OCI-LY3 (cell line): ENCODE data around the gene LENG9.
A peak's percentile ranks its signal among the peaks of the same experiment; 100 is the strongest.

ENCODE experiments used
- H2AFZ ChIP-seq: fragments of 200-600, 300-600 bp; shearing (Covaris generic); 2 replicates; pipeline ENCODE4 v1.6.0; 2014; ENCODE audit warnings: antibody characterized with exemption, low read depth, low read length
- H3K27ac ChIP-seq: fragments of 200-600, 300-600 bp; sonication (generic); 2 replicates; pipeline ENCODE4 v1.5.1; 2014; ENCODE audit warnings: mild to moderate bottlenecking, low read length, moderate library complexity, mixed read lengths
- H3K27me3 ChIP-seq: fragments of 200-600, 300-600 bp; sonication (generic); 2 replicates; pipeline ENCODE4 v1.6.1; 2014; ENCODE audit warnings: low read depth, low read length, mixed read lengths
- H3K36me3 ChIP-seq: fragments of 200-600, 300-600 bp; sonication (generic); replicated peaks from 2 replicates; pipeline ENCODE3; 2014; ENCODE audit warnings: low read depth, low read length, mixed read lengths
- H3K4me1 ChIP-seq: fragments of 300-600, 200-600 bp; sonication (generic); 2 replicates; pipeline ENCODE4 v1.6.1; 2014; ENCODE audit warnings: low read length, mixed read lengths
- H3K4me2 ChIP-seq: fragments of 200-600, 300-600 bp; sonication (generic); 2 replicates; pipeline ENCODE4 v1.6.1; 2014; ENCODE audit warnings: low read length, mixed read lengths
- H3K4me3 ChIP-seq: fragments of 300-600, 200-600 bp; sonication (generic); 2 replicates; pipeline ENCODE4 v1.5.1; 2014; ENCODE audit warnings: antibody characterized with exemption, mild to moderate bottlenecking, low read length, moderate library complexity
- H3K79me2 ChIP-seq: fragments of 300-600, 200-600 bp; shearing (Covaris generic); 2 replicates; pipeline ENCODE4 v1.6.1; 2014; ENCODE audit warnings: mild to moderate bottlenecking, low read length, mixed read lengths
- H3K9ac ChIP-seq: fragments of 300-600, 200-600 bp; shearing (Covaris generic); 2 replicates; pipeline ENCODE4 v1.6.0; 2014; ENCODE audit warnings: mild to moderate bottlenecking, low read length, moderate library complexity
- H3K9me3 ChIP-seq: fragments of 200-600, 300-600 bp; shearing (Covaris generic); 2 replicates; pipeline ENCODE4 v1.6.1; 2014; ENCODE audit warnings: low read length, mixed read lengths; ENCODE audit not compliant: insufficient read depth
- H4K20me1 ChIP-seq: fragments of 200-600, 300-600 bp; sonication (generic); 2 replicates; pipeline ENCODE4 v1.6.1; 2016; ENCODE audit warnings: low read length, mixed read lengths; ENCODE audit not compliant: insufficient read depth
- EZH2phosphoT487 ChIP-seq: fragments of 200-600 bp; shearing (Covaris generic); IDR thresholded peaks from 2 replicates; pipeline ENCODE4 v1.6.1; 2018; ENCODE audit warnings: antibody characterized with exemption, mixed run types, low read depth
- TF ChIP-seq, protein P1 (sequence below): fragments of 200-600, 300-600 bp; sonication (generic); IDR thresholded peaks from 2 replicates; pipeline ENCODE4 v1.5.1; 2014; ENCODE audit warnings: antibody characterized with exemption, low read length, low read depth

The LENG9 gene

DNA sequence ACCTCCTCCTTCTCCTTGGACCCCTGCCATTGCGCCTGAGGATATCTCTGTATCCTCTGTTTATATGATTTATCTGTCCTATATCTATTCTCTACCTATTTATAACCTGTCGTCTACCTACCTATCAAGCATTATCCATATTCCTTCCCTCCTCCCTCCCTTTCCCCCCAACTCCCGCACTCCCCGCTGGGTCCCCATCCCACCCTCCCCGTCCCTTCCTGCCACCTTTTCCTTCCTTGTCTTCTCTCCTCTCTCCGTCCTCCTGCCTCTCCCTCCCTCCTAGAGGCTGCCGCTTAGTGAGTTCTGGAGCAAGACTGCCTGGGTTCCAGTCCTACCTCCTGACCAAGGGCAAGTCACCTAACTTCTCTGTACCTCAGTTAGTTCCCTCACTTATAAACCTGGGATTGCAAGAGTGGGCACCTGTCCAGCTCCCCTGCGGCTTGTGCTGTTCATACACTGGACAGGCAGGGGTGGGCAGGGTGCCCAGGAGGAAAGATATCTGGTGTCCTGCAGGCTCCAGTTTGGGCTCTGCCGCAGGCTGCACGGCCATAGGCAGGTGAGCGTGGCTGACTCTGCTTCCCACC lies 32.2 kb downstream of the LENG9 start:
- Histone ChIP-seq H2AFZ (no peak overlapping the region), H4K20me1 (peaks cover 7% of the 10 kb centered on the region; the same call in 1 of the 2 replicates), H3K4me1 (no peaks in the 10 kb centered on the region), H3K27me3 (peaks cover 16% of the 10 kb centered on the region; the same call in 1 of the 2 replicates), H3K9ac (no peak overlapping the region), H3K4me3 (0 out of 2 replicates have a peak overlapping the region, but pooled peaks have one; percentile 59), H3K36me3 (no peaks in the 10 kb centered on the region), H3K9me3 (no peaks in the 10 kb centered on the region), H3K27ac (no peak overlapping the region), H3K4me2 (peak overlapping the region; percentile 51), H3K79me2 (no peaks in the 10 kb centered on the region)
- TF ChIP-seq EZH2phosphoT487 = no peak
- TF ChIP-seq, protein P1, sequence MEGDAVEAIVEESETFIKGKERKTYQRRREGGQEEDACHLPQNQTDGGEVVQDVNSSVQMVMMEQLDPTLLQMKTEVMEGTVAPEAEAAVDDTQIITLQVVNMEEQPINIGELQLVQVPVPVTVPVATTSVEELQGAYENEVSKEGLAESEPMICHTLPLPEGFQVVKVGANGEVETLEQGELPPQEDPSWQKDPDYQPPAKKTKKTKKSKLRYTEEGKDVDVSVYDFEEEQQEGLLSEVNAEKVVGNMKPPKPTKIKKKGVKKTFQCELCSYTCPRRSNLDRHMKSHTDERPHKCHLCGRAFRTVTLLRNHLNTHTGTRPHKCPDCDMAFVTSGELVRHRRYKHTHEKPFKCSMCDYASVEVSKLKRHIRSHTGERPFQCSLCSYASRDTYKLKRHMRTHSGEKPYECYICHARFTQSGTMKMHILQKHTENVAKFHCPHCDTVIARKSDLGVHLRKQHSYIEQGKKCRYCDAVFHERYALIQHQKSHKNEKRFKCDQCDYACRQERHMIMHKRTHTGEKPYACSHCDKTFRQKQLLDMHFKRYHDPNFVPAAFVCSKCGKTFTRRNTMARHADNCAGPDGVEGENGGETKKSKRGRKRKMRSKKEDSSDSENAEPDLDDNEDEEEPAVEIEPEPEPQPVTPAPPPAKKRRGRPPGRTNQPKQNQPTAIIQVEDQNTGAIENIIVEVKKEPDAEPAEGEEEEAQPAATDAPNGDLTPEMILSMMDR = no peak

DNA sequence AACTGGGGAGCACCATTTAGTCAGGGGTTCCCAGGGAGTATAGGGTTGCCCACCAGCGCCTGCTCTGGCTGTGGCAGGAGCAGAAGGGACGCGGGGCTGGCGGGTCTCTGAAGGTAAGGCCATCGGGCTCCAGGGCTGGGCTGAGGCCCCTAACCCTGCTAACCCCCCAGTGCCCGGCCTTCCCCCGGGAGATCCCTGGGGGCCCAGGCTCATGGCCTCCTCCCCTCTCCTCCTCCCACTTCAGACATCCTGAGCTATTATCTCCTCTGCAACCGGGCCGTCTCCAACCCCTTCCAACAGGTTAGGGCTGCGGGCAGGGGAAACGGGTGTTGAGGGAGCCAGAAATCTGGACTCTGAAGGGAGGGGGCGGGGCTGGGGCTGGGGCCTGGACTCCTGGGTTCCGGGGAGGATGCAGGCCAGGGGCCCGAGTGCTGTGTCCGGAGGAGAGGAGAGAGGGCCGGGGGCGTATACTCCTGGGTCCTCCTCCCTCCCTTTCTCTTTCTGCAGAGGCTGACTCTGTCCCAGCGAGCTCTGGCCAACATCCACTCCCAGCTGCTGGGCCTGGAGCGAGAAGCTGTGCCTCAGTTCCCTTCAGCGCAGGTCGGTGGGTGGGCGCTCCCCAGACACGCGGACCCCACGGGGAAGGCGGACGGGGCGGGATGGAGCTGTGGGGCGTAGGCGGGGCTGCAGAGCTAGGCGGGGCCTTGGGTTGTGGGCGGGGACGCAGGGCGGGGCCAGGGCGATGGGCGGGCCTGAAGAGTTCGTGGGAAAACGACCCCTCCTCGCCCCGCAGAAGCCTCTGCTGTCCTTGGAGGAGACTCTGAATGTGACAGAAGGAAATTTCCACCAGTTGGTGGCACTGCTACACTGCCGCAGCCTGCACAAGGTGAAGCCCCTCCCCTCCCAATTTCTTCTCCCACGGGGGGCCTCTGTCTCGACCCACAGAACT lies 33.0 kb downstream of the LENG9 start:
- no peak overlapping the region for H3K27ac ChIP-seq

DNA sequence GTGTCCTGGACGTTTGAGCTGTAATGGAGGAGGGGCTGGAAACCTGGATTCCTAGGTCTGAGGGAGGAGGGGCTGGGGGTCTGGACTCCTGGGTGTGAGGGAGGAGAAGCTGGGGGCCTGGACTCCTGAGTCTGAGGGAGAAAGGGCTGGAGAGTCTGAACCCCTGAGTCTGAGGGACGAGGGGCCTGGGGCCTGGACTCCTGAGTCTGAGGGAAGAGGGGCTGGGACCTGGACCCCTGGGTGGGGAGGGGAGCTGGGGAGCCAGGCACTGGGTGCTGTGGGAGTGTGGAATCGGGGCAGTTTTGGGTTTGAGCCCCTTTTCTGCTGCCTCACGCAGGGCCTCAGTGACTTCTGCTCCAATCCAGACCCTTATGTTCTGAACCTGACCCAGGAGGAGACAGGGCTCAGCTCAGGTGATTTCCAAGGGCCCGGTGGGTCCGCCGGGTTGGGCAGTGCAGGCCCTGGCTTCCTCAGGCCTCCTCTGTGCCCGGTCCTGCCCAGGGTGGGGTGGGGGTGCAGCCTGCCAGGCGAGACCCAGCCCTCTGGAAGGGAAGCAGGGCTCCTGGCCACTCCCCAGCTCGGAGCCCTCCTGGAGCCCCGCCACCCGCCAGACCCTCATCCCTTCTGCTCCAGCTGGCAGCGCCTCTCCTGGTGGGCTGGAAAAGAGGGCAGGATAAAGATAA lies 33.9 kb downstream of the LENG9 start:
- Histone ChIP-seq H3K4me3 (no peak overlapping the region), H3K79me2 (no peaks in the 10 kb centered on the region), H4K20me1 (0 out of 2 replicates have a peak, but pooled peaks cover under 1% of the 10 kb centered on the region), H3K27ac (no peak overlapping the region), H3K9me3 (no peaks in the 10 kb centered on the region), H3K4me1 (no peaks in the 10 kb centered on the region), H2AFZ (no peak overlapping the region), H3K27me3 (peaks cover 16% of the 10 kb centered on the region; the same call in 1 of the 2 replicates), H3K9ac (no peak overlapping the region), H3K36me3 (no peaks in the 10 kb centered on the region), H3K4me2 (no peak overlapping the region)
- TF ChIP-seq, protein P1 = no peak
- TF ChIP-seq EZH2phosphoT487 = no peak

More for the DNA sequence above, 33.0 kb downstream of the LENG9 start:
- Histone ChIP-seq H3K79me2 (no peaks in the 10 kb centered on the region), H3K9ac (no peak overlapping the region), H3K27me3 (peaks cover 16% of the 10 kb centered on the region; the same call in 1 of the 2 replicates), H4K20me1 (0 out of 2 replicates have a peak, but pooled peaks cover 4% of the 10 kb centered on the region), H2AFZ (no peak overlapping the region), H3K36me3 (no peaks in the 10 kb centered on the region), H3K9me3 (no peaks in the 10 kb centered on the region), H3K4me2 (peak overlapping the region; percentile 51), H3K4me1 (no peaks in the 10 kb centered on the region), H3K4me3 (peak overlapping the region; percentile 59)
- TF ChIP-seq, protein P1 = peak; percentile 22
- no peak for TF ChIP-seq EZH2phosphoT487

DNA sequence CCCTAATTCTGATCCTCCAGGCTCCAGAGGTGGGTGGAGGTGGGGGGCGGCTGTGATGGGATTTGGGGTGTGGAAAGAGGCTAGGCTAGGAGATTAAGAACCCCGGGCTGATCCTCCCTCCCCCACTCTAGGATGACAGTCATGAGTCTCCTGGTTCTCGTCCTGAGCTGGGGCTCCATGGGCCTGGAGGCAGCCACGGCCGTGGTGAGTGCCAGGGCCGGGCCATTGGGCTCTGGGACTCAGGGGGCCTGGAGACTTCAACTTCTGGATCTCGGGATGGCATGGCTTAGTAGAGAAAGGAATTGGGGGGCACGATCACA lies 34.4 kb downstream of the LENG9 start:
- H2AFZ ChIP-seq = no peak overlapping the region
- no peaks in the 10 kb centered on the region for H3K79me2 ChIP-seq
- no peaks in the 10 kb centered on the region for H4K20me1 ChIP-seq
- H3K4me3 ChIP-seq = no peak overlapping the region
- no peak overlapping the region for H3K4me2 ChIP-seq
- H3K36me3 ChIP-seq = no peaks in the 10 kb centered on the region
- no peaks in the 10 kb centered on the region for H3K9me3 ChIP-seq
- TF ChIP-seq, protein P1 = no peak
- no peak for TF ChIP-seq EZH2phosphoT487
- H3K9ac ChIP-seq = no peak overlapping the region
- peaks cover 16% of the 10 kb centered on the region; the same call in 1 of the 2 replicates for H3K27me3 ChIP-seq
- no peak overlapping the region for H3K27ac ChIP-seq
- H3K4me1 ChIP-seq = no peaks in the 10 kb centered on the region
